Stromal cell of bone marrow (primary cell): ENCODE data around the gene ABTB2.

Experiments
- DNase-seq: peaks from one replicate; pipeline ENCODE4 v3.0.0-alpha.2; 2012; ENCODE audit warnings: low read depth

The ABTB2 gene

DNA sequence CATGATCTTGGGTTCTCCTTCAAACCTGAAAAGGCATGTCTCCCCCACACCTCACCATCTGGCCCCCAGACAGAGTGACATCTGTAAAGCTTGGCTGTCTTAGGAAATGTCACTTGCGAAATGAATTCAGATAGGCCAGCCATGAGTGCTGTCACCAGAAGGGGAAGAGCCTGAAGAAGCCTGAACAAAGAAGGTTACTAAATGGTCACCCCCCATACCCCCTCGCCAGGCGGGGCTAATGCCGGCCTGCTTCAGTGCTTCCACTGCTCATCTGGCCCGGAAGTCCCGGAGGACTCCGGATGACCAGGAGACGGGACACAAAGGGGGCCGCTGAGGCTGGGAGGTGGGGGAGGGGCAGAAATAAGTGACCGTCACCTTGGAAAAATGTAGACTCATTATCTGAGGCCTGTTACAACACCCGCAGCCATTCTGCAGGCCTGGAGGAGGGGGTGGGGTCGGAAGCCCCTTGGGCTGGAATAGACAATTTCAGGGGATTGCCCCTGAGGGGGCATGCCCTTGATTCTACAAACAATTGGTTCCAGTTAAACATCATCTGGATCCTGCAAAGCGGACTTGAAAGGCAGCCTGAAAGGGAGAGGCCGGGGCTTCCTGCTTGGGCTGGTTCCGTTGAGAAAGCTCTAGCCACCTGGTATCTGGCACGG lies 209.2 kb downstream of the ABTB2 start:
- no peak for DNase-seq

GRCh38 chr11:34147581-34147980 lies 210.2 kb downstream of the ABTB2 start:
- no peak for DNase-seq

GRCh38 chr11:34146866-34147265 lies 210.9 kb downstream of the ABTB2 start:
- DNase-seq = no peak

- no peak for DNase-seq
Measured at GRCh38 chr11:34146411-34146810, 211.4 kb downstream of the ABTB2 start.

- DNase-seq = no peak
Measured at GRCh38 chr11:34145847-34146381, 211.9 kb downstream of the ABTB2 start.

DNA sequence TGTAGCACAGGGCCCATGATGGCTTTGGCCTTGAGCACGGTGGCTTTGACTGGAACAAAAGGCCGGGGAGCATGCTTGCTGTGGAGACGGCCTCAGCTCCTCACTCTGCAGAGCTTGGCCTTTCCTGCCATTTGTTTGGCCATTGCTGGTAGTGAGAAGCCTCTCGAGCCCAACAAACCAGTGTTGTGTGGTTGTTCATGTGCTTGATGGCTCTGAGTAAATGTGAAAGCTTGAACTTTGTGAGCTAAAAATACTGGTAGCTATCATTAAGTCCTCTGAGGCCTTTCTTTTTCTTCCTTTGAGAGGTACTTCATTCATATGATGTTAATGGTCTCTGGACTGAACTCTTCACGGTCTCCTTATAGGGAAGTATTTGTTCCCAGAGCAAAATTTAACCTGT lies 212.7 kb downstream of the ABTB2 start:
- no peak for DNase-seq

DNA sequence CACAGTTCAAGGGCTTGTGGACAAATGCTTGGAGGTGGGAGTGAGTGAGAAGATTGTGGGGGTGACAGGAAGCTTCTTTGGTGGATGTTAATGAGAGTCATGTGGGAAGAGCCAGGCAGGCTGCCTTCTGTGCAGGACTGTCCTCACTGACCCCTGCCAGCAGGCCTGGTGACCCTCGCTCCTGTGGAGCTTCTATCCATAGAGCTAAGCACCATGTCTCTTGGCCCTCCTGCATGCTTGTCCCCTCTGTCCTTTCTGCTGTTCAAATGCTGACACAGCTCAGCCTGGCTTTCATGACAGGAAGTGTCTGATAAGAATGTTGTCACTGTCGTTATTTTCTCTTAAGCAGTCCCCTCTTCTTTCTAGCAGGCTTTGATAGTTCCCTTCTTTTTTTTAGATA lies 214.8 kb downstream of the ABTB2 start:
- DNase-seq = no peak

DNA sequence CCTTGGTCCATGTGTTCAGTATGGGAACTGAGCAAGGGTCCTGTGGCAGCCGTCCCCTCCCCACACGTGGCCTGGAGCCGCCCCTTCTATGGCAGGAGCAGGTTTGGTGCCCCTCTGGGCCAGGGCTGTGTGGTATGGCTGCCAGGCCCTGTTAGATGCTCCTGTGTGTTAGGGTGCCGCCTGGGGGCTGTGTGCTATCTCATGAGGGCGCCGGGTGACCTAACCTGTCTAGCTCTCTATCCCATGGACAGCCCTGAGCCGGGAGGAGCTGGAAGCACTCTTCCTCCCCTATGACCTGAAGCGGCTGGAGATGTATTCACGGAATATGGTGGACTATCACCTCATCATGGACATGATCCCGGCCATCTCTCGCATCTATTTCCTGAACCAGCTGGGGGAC lies 217.7 kb downstream of the ABTB2 start:
- DNase-seq = no peak

DNA sequence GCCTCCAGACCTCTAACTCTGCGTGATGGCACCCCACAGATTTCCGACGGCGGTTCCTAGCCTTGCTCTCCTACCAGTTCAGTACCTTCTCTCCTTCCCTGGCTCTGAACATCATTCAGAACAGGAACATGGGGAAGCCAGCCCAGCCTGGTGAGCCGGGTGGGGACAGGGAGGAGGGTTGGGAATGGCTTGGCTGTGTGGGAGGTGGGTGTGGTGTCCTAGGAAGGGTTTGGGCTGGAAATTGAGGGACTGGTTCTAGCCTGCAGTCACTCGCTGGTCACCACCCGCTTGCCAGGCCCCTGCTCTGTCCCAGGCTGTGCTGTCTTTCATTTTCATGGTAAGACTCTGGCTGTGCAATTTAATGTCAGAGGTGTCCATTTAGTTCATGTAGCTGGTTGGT lies 218.5 kb downstream of the ABTB2 start:
- no peak for DNase-seq

- DNase-seq = no peak
Measured at GRCh38 chr11:34136420-34136819, 221.4 kb downstream of the ABTB2 start.

GRCh38 chr11:34135439-34135838 lies 222.4 kb downstream of the ABTB2 start:
- DNase-seq = no peak

DNA sequence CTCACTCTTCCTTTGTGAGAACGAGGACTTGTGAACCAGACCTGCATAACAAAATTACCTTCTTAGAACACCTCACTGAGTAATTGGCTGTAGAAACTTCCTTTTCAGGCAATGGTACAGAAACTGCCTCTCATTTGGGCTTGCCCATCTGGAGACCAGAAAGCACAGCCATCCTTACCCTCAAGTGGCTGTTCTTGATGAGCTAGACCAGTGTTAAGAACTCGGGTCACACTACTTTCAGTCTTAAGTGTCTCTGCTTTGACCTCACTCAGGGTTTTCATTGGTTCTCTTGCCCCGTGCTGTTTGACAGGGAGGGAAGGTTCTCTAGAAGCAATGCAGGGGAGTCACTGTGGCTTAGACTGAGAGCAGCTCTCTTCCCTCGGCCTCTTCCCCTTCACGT lies 223.0 kb downstream of the ABTB2 start:
- no peak for DNase-seq

DNA sequence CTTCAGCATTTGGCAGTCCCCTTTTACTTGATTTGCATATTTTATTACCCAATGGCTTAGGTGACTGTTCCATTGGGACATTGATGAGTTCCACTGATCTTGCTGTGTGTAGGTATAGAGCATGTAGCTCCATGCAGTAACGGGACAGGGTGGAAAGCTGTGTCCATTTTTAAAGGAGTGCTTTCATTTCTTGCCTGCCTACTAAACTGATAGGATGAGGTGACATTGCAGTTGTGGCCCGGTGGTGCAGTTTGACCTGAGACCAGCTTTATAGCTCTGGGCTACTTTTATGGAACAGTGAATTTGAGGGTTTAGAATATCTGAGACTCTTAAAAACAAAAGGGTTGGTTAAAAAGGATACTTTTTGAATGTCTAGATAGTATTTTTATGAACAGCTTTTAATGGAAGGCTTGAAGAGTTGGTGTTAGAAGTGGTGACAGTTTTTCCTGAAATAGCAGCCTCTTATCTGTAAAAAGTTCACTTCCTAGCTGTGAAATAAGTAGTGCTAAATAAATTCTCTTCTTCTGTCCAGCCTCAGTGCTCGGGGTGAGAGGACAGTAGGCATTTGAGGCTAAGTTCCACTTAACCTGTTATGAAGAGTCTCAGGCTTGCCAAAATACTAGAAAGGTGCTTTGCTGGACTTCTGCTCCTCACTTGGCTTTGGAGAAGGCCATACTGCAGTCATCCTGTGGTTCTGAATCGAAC lies 225.4 kb downstream of the ABTB2 start:
- DNase-seq = no peak

GRCh38 chr11:34128824-34129223 lies 229.0 kb downstream of the ABTB2 start:
- no peak for DNase-seq

- DNase-seq = no peak
Measured at GRCh38 chr11:34126959-34127848, 230.6 kb downstream of the ABTB2 start.

GRCh38 chr11:34124885-34125668 lies 232.7 kb downstream of the ABTB2 start:
- no peak for DNase-seq

DNA sequence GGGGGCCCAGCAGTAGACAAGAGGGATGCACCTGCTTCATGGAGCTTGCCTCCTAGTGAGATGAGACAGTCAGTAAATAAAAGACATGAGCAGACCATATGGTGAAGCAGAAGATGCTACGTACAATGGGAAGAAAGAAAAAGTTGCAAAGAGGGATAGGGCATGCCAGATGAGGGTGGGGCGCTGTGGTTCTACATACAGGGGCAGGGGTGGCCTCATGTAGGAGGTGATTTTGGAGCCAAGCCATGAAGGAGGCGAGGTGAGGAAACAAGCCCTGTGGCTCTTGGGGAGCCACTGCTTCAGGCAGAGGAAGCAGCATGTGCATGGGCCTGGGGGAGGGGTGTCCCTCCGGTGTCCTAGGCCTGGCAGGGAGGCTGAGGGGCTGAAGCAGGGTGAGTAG lies 237.2 kb downstream of the ABTB2 start:
- DNase-seq = no peak

DNA sequence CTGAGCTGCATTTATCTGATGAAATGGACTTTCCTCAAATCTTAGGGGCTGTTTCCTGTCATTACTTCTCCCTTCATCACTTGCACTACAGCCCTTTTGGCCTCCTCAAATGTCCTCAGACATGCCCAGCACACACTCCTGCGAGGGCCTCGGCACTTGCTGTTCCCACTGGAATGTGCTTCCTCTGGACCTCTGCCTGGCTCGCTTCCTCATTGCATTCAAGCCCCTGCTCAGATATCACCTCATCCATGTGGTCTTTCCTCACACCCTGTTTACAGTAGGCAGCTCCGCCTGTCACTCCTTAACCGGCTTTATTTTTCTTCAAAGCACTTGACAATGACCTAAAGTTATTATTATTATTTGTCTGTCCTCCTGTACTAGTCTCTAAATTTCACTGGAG lies 243.3 kb downstream of the ABTB2 start:
- DNase-seq = no peak

DNA sequence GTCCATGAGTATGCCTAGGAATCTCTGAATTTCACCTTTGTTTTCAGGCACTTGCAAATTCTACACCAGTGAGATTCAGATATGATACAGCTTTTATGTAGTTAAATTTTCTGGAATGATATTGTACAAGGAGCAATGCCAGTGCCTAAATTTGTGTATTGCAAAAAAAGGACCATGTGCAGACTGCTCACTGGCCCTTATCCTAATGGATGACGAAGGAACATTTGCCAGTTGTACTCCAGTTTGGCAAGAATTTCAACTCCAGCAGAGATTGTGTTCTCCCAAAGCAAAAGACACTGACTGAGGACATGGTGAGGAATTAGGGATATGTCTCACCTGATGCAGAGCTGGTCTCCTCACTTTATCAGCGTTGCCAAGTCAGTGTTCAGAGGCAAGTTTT lies 243.8 kb downstream of the ABTB2 start:
- no peak for DNase-seq

GRCh38 chr11:34111722-34112270 lies 246.0 kb downstream of the ABTB2 start:
- DNase-seq = no peak

DNA sequence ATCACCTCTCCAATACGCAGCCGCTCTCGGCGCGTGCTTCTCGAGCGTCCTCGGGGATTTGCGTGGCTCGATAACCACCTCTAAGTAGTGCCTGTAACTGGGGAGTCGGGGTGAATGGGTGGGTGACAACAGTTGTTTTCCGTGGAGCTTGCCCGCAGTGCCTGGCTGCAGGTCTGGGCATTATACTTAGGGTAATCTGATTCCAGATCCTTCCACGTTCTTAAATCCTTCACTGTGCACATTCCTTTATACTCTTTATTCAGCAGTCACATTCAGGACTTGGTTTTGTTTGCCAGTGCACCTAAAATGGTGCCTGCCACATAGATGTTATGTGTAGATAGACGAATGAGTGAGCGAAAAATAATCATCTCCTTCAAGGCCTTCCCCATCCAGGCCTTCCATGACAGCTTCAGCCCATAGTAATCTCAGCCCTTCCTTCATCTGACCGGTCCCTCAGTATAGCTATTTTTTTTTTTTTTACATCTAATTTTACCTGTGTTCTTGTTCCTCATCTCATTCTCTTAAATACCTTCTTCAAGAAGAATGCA lies 251.8 kb downstream of the ABTB2 start:
- no peak for DNase-seq
